ENCODE measurements around the gene KCNH4.
"Not testable (repeated sequence)": the region's sequence is repeated elsewhere in the genome, so short reads cannot be mapped to it uniquely, and the experiment has no call there.

KCNH4 gene

DNA sequence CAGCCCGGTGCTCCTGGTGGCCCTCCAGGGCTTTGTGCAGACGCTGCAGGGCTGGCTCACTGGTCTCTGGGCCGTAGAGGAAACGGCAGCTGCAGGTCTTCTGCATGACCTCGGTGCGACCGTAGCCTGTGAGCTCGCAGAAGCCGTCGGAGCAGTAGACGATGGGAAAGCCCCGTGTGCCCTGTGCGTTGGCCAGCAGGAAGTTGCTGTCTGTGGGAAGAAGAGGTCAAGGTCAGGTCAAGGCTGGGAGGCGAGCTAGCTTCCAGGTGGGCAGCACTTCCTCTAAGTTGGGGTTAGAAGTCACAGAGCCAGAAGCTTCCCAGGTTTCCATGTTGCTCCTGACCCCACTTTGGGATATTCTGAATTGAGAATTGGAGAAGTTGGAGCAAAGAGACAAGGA, 2.1 kb downstream of the KCNH4 start:
- no peak for DNase-seq (ENCODE audit: low spot score)

- no peak for DNase-seq (ENCODE audit: low spot score)
These were observed 3.3 kb downstream of the KCNH4 start for GRCh38 chr17:42177684-42178083.

- no peak for DNase-seq (ENCODE audit: low spot score)
These were observed 6.7 kb downstream of the KCNH4 start for GRCh38 chr17:42174126-42174783.

- DNase-seq (ENCODE audit: low spot score): no peak
These were observed 9.1 kb downstream of the KCNH4 start for GRCh38 chr17:42171831-42172230.

DNA sequence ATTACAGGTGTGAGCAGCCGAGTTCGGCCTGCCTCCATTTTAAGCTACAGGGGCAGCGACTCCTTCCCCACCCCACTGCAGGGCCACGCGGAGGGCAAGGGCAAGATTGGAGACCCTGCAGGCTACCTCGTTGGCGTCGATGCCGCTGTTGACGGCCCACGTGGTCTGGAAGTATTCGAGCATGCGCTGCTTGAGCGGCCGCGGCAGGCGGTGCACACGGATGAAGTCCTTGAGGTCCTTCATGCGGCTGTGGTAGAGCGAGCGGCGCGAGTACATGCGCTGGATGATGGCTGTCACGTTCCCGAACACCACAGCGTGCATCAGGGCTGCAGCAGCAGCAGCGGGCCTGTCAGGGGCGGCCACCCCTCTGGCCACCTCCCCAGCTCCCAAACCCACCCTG, 11.6 kb downstream of the KCNH4 start:
- no peak for DNase-seq (ENCODE audit: low spot score)

- no peak for DNase-seq (ENCODE audit: low spot score)
These were observed 13.1 kb downstream of the KCNH4 start for GRCh38 chr17:42167807-42168206.

- DNase-seq (ENCODE audit: low spot score): no peak
These were observed 14.7 kb downstream of the KCNH4 start for GRCh38 chr17:42166196-42166763.

- DNase-seq (ENCODE audit: low spot score): no peak
These were observed 15.2 kb downstream of the KCNH4 start for GRCh38 chr17:42165751-42166150.

- DNase-seq (ENCODE audit: low spot score): no peak
These were observed 17.1 kb downstream of the KCNH4 start for GRCh38 chr17:42163696-42164407.

- no peak for DNase-seq (ENCODE audit: low spot score)
These were observed 17.8 kb downstream of the KCNH4 start for GRCh38 chr17:42163113-42163512.

DNA sequence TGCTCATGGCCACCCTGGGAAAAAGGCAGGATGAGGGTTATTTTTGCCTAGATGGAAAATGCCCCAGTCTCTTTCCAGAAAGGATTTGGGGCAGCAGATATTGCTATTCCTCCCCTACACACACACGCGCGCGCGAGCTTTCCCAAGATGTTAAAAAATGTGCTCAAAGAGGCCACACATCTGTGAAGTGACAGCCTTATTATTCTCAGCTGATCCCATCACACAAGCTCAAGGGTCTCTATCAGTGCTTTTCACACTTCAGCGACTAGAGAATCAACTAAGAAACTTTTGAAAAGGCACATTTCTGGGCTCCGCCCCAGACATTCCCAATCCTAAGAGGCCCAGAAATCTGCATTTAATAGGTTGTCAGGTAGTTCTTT, 20.4 kb downstream of the KCNH4 start:
- no peak for DNase-seq (ENCODE audit: low spot score)

DNA sequence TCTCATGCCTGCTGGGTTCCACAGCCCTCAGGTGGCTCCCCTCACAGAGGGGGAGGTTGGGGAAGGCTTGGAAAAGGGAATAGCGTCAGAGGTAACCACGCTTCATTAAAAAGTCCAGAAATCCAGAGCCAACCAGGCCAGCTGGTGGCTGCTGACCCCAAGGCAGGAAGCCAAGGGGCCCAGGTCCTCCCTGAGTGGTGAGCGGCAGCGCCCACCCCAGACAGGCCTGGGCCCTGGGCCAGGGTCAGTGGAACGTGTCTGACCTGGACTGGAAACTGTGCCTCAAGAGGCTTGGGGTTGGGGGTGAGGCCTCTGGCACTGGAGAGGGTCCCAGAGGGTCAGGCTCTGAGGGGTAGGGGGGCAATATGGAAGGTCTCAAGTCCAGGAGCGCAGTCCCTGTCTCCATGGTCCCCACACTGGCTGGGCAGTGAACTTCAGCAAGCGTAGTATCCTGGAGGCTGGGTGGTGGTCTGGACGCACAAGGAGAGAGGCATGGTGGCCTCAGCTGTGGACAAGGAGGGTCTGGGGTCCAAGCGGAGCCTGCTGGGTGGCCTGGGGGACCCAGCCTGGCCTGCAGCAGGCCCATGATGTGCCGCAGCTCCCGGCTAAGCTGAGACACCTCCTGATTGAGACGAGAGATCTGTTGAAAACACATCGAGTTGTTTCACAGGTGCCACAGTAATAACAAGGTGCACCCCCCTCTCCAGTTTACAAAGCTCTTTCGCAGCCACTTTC, 21.0 kb downstream of the KCNH4 start:
- DNase-seq (ENCODE audit: low spot score): no peak

- no peak for DNase-seq (ENCODE audit: low spot score)
These were observed 25.3 kb downstream of the KCNH4 start for GRCh38 chr17:42155614-42156045.

DNA sequence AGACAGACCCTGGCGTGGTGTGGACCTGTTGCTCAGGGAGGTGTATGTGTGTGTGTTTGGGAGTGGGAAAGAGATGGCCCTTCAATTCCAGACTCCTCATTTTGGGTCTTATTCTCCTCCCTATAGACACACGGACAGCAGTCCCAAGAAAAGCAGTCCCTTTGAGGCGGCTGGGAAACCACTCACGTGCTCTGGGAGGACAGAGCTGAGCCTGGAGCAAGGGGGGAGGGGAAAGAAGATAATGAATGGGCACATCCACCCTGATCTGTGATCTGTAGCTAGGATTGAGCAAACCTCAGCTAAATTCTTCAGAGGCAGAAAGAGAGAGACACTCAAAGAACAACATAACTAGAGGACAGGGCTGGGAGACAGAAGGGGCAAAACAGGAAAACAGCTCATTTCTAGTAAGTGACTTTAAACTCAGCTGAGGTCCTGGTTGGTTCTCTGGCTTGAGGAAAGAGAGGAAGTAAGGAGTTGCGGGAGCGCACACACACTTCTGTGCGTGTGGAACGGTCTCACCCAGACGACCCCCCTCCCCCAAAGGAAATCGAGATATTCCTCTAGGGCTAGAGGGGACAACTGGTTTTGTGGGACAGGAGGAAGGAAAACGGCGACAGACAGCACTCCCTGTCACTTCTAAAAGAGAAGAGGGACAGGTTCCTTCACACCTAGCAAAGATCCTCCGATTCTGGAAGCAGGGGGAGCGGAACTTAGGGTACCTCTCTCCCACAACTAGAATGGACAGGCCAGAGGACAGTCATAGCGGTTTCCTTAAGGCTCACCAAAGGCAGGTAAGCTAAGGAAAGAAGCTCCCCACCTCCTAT, 26.8 kb downstream of the KCNH4 start:
- DNase-seq (ENCODE audit: low spot score): no peak

DNA sequence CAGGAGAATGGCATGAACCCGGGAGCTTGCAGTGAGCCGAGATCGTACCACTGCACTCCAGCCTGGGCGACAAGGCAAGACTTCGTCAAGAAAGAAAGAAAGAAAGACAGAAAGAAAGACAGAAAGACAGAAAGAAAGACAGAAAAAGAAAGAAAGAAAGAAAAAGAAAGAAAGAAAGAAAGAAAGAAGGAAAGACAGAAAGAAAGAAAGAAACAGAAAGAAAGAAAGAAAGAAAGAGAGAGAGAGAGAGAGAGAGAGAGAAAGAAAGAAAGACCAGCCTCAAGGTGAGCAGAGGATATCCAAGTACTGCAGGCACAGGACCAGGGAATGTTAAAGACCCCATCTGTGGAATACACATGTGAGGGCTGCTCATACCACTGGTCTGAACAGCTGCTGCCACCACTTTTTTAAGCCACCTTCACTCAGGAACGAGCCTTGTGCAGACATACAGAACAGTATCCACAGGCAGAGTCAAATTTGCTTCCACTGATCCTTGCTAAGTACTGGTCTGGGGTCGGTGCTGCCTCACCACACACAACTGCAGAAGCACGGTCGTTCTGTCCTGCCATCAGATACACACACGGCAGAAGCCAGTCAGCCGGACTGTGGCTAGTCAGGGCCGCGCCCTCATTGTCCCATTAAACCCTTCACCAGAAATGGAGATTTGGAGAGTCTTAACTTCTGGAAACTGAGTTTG, 33.9 kb downstream of the KCNH4 start:
- no peak for DNase-seq (ENCODE audit: low spot score)

DNA sequence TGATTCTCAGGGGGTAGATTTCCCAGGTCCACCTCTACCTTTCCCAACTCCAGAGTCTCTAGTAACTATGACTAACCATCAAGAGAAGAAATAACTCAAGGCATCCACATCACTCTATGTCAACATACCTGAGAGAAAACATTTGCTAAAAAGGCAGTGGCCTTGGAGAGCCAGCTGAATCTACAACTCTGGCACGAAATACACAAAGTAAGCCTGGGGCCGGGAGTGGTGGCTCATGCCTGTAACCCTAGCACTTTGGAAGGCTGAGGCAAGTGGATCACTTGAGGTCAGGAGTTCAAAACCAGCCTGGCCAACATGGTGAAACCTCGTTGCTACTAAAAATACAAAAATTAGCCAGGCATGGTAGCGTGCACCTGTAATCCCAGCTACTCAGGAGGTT, 37.8 kb downstream of the KCNH4 start:
- not testable (repeated sequence) for DNase-seq (ENCODE audit: low spot score)

GRCh38 chr17:42142371-42142896, 38.5 kb downstream of the KCNH4 start:
- DNase-seq (ENCODE audit: low spot score): no peak

DNA sequence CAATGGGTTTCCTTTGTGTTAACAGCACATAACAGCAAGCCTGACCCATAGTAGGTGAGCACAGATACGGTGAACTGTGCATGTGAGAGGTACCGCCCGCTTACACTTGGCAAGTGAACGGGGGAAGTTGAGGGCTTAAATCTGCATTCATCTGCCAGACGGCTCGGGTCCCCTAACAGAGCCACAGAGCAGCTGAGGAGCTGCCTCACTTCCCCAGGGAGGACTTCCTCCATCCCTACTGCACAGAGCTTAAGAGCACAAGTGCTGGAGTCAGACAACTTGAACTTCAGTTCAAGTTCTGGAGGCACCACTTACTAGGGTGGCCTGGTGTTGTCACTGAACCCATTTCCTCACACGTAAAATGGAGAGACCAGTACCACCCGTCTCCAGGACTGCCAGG, 39.6 kb downstream of the KCNH4 start:
- no peak for DNase-seq (ENCODE audit: low spot score)

DNA sequence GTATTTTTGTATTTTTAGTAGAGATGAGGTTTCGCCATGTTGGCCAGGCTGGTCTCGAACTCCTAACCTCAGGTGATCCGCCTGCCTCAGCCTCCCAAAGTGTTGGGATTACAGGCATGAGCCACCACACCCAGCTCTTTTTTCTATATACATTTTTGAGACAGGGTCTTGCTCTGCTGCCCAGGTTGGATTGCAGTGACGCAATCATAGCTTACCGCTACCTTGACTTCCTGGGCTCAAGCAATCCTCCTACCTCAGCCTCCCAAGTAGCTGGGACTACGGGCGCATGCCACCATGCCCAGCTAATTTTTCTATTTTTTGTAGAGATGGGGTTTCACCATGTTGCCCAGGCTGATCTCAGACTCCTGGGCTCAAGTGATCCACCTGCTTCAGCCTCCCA, 40.3 kb downstream of the KCNH4 start:
- not testable (repeated sequence) for DNase-seq (ENCODE audit: low spot score)

GRCh38 chr17:42138749-42139492, 42.0 kb downstream of the KCNH4 start:
- DNase-seq (ENCODE audit: low spot score): no peak

Measured in SW480 (cell line).